SK-N-MC (cell line): Measurements from ENCODE around the gene CCDC50.

Experiments used
- EZH2 ChIP-seq: fragments of 200-600 bp; sonication (generic); IDR thresholded peaks from one replicate; pipeline ENCODE4 v1.6.1; 2017; ENCODE audit warnings: antibody characterized with exemption
- POLR2AphosphoS5 ChIP-seq: IDR thresholded peaks from 2 replicates; pipeline ENCODE4 v1.6.1; 2012; ENCODE audit warnings: mild to moderate bottlenecking, low read depth, low read length, borderline replicate concordance

- TF ChIP-seq POLR2AphosphoS5 = no peak
- no peak for TF ChIP-seq EZH2
Observed at GRCh38 chr3:191358929-191359328, 29.7 kb downstream of the CCDC50 start.
